Fibroblast of mammary gland (primary cell): Measurements from ENCODE around the gene PRUNE1.

Source experiments
- DNase-seq: peaks from one replicate; pipeline ENCODE4 v3.0.0-alpha.2; 2010; ENCODE audit warnings: low read depth
- H3K4me3 ChIP-seq: 2 replicates; pipeline ENCODE4 v1.5.1; 2011; ENCODE audit warnings: low read depth, mild to moderate bottlenecking, low read length, moderate library complexity; ENCODE audit not compliant: control insufficient read depth
- CTCF ChIP-seq: conservative IDR thresholded peaks from 2 replicates; pipeline ENCODE4 v1.5.1; 2011; ENCODE audit warnings: low read depth, low read length, inconsistent platforms; ENCODE audit not compliant: control insufficient read depth, insufficient read depth

PRUNE1 gene

GRCh38 chr1:151061704-151062103 is 53.5 kb downstream of the PRUNE1 start:
- no peak overlapping the region for H3K4me3 ChIP-seq
- DNase-seq: no peak
- TF ChIP-seq CTCF: no peak

- no peak overlapping the region for H3K4me3 ChIP-seq
- no peak for TF ChIP-seq CTCF
- peak; percentile 92 for DNase-seq
Observed at GRCh38 chr1:151062741-151063371, 54.6 kb downstream of the PRUNE1 start.

DNA sequence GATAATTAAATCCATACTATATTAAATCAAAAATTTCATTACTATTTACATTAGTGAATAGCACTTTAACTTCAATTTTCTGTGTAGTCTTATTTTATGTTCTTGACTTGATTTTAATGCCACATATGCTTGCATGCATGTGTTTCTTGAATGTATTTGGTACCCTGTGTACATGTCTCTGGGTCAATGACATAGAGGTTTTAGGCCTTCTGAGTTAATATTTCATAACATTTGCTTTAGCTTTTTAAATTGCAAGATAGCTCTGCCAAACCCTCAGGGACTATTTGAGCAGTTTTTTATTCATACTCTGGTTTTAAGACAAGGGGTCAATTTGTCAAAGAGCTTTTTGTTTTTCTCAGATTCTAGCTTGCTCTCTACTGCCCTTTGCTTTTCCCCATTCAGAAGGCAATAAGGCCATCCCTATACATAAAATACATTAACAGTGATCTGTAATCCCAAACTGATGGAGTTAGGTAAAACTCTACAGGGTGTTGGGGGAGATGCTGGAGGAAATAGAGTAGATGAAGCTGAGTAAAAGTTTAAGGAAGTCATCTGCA is 56.9 kb downstream of the PRUNE1 start:
- no peak overlapping the region for H3K4me3 ChIP-seq
- DNase-seq: no peak
- no peak for TF ChIP-seq CTCF

DNA sequence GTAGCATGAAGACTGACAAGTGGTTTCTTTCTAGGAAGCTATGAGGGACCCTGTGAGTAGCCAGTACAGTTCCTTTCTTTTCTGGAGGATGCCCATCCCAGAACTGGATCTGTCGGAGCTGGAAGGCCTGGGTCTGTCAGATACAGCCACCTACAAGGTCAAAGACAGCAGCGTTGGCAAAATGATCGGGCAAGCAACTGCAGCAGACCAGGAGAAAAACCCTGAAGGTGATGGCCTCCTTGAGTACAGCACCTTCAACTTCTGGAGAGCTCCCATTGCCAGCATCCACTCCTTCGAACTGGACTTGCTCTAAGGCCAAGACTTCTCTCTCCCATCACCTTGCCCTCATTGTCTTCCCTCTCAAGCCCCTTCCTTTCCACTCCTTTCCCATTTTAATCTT is 58.9 kb downstream of the PRUNE1 start:
- DNase-seq: no peak
- no peak overlapping the region for H3K4me3 ChIP-seq
- TF ChIP-seq CTCF: no peak

- no peak for TF ChIP-seq CTCF
- H3K4me3 ChIP-seq: no peak overlapping the region
- no peak for DNase-seq
Observed at GRCh38 chr1:151069103-151069486, 60.8 kb downstream of the PRUNE1 start.

- H3K4me3 ChIP-seq: peak within 1 kb of the TSS; percentile 88
- peak; percentile 100 for DNase-seq
- TF ChIP-seq CTCF: peak; percentile 73
Observed at GRCh38 chr1:151070474-151071276, 62.4 kb downstream of the PRUNE1 start, which contains the start of gene GABPB2. Gene GABPB2, plus strand, starts transcription at chr1:151070761. Its CDS starts 17,429 bp downstream, at chr1:151088190.
